Mucosa of descending colon (tissue), 3 donors: ENCODE data around the gene TNPO2. TPM values are rescaled to one million over a fixed set of nuclear protein-coding genes. Genes with fewer than 3 reads are reported as not detected.

ENCODE experiments used
- ATAC-seq: fragments of 200-7000 bp; cut with Tn5 transposase; one replicate; pipeline ENCODE4 v1.9.1; 2020; ENCODE audit warnings: mild to moderate bottlenecking, moderate library complexity
- DNase-seq, 3 donors: peaks; one replicate each; pipeline ENCODE4 v3.0.0-alpha.2; 2020
- H3K36me3 ChIP-seq: fragments of 200-600 bp; one replicate; pipeline ENCODE4 v1.8.0; 2021; ENCODE audit warnings: low read depth, mild to moderate bottlenecking
- H3K4me1 ChIP-seq: fragments of 200-600 bp; one replicate; pipeline ENCODE4 v1.8.0; 2021; ENCODE audit warnings: low read depth, mild to moderate bottlenecking
- H3K4me3 ChIP-seq: fragments of 200-600 bp; one replicate; pipeline ENCODE4 v1.8.0; 2021; ENCODE audit warnings: mild to moderate bottlenecking
- H3K9me3 ChIP-seq: fragments of 200-600 bp; one replicate; pipeline ENCODE4 v1.8.0; 2021; ENCODE audit warnings: mild to moderate bottlenecking
- intact Hi-C, 2 donors: fragments of 100-400 bp; cut with DNase I in 1 of 2; cut with micrococcal nuclease in 1 of 2; formaldehyde crosslinking; loops; one replicate each; pipeline versions ENCODE4 v1.11.0 to v1.11.1; 2022; cut with DNase I, micrococcal nuclease
- total RNA-seq, 3 donors: library from RNA; stranded (reverse); fragmentation: NEBNext Ultra II Directional in 2 of 3; extraction: Animal tissue kit (Norgen Biotek cat#: 25700) in 2 of 3; gene quantifications; one replicate each; pipeline versions ENCODE4 v1.2.1 to v1.2.4, GENCODE V29; 2021 to 2023
- TF ChIP-seq, protein P1 (sequence below): fragments of 200-600 bp; IDR thresholded peaks from one replicate; pipeline ENCODE4 v1.8.0; 2022; ENCODE audit warnings: antibody characterized with exemption, mild to moderate bottlenecking
- donor health status: DM: no; HTN: no; CAD: no; lungs with moderate emphysema.
- donor health status: DM: no; HTN: no; CAD: no.
- donor health status: DM: no; HTN: yes; CAD: no.

Gene TNPO2
- total RNA-seq, 3 donors from 2014 or later, result 48.9 to 73.3 (median 66.9) TPM

DNA sequence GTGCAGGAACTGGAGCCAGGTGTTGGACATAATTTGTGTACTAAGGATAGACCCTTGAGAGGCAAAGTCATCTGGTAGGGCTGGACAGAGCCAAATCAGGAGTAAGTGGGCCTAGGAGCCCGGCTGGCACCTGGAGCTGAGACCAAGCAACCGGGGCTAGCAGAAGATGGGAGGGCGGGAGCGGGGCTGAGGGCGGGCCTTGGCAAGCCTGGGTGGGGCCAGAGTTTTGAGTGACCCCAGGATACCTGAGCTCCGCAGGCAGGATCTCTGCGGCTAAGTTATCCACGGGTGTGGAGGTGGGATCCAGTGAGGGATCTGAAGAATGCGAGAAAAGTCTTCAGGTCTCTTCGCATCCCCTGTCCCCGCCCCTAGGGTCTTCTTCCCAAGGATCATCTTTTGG, 43.4 kb upstream of the TNPO2 start:
- TF ChIP-seq, protein P1, sequence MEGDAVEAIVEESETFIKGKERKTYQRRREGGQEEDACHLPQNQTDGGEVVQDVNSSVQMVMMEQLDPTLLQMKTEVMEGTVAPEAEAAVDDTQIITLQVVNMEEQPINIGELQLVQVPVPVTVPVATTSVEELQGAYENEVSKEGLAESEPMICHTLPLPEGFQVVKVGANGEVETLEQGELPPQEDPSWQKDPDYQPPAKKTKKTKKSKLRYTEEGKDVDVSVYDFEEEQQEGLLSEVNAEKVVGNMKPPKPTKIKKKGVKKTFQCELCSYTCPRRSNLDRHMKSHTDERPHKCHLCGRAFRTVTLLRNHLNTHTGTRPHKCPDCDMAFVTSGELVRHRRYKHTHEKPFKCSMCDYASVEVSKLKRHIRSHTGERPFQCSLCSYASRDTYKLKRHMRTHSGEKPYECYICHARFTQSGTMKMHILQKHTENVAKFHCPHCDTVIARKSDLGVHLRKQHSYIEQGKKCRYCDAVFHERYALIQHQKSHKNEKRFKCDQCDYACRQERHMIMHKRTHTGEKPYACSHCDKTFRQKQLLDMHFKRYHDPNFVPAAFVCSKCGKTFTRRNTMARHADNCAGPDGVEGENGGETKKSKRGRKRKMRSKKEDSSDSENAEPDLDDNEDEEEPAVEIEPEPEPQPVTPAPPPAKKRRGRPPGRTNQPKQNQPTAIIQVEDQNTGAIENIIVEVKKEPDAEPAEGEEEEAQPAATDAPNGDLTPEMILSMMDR, result no peak
- Histone ChIP-seq H3K4me1 (peaks cover 13% of the 10 kb centered on the region), H3K4me3 (no peak overlapping the region), H3K36me3 (no peaks in the 10 kb centered on the region), H3K9me3 (no peaks in the 10 kb centered on the region)
- DNase-seq, result no peak
- ATAC-seq, result no peak
- intact Hi-C loops, result loop anchor here in 1 of 2 donors (5.0 kb wide), 1 partner anchor 80 kb away; no protein-coding TSS in a partner anchor

DNA sequence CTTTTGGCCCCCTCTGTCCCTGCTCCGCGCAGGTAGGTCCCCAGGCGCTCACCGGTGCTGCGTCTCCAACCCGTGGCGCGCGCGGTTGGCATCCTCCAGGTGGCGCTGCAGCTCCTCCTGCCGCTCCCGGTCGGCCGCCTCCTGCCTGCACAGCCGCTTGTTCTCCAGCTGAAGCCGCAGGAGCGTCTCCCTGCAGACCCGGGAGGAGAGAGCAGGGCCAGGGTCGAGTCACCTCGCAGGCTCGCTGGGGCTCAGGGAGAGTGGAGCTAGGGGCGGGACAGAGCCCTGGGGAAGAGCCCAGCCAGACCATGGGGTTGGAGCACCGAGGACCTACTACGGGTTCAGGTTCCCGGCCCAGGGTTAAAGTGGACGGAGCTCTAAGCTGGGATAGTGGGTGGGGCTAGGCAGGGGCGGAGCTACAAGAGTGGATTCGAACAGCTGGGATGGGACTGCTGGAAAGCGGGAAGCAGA, 42.4 kb upstream of the TNPO2 start:
- Histone ChIP-seq H3K4me3 (no peak overlapping the region), H3K36me3 (no peaks in the 10 kb centered on the region), H3K4me1 (peaks cover 13% of the 10 kb centered on the region), H3K9me3 (no peaks in the 10 kb centered on the region)
- TF ChIP-seq, protein P1, result peak; percentile 94
- intact Hi-C loops, result loop anchor here in 1 of 2 donors (5.0 kb wide), 1 partner anchor 81 kb away; no protein-coding TSS in a partner anchor
- ATAC-seq, result peak; percentile 88
- DNase-seq, result peak in 2 of 3 donors; percentile 84 to 94

DNA sequence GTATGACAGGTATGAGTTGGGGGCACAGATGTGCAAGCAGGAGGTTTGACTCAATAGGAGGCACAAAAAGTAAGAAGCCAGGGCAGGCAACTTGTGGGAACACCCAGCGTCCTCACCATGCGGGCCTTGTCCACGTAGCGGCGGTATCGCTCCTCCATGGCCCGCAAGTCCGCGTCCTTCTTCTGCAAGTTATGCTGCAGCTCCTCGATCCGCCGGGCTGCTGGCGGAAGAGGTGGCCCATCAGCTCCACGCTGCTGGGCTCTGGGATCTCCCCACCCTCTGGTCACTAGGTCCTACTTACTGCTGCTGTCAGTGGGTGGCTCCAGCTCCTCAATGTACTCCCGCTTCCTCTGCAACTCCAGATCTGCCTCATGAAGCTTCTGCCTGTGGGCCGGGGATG, 41.0 kb upstream of the TNPO2 start:
- H3K9me3 ChIP-seq, result no peaks in the 10 kb centered on the region
- TF ChIP-seq, protein P1, result no peak
- H3K36me3 ChIP-seq, result no peaks in the 10 kb centered on the region
- ATAC-seq (no peak), DNase-seq (no peak)
- no peak overlapping the region for H3K4me3 ChIP-seq
- peaks cover 8% of the 10 kb centered on the region for H3K4me1 ChIP-seq
- intact Hi-C loops, result loop anchor here (5.0 kb wide), 2 partner anchors 33 to 83 kb away; no protein-coding TSS in a partner anchor

GRCh38 chr19:12763100-12763499, 39.4 kb upstream of the TNPO2 start:
- Histone ChIP-seq H3K4me1 (peaks cover 8% of the 10 kb centered on the region), H3K4me3 (no peak overlapping the region), H3K36me3 (no peaks in the 10 kb centered on the region), H3K9me3 (no peaks in the 10 kb centered on the region)
- intact Hi-C loops, result loop anchor here (5.0 kb wide), 1 partner anchor 34 kb away; no protein-coding TSS in a partner anchor
- DNase-seq (no peak), ATAC-seq (no peak)
- TF ChIP-seq, protein P1, result no peak

GRCh38 chr19:12759686-12760085, 36.0 kb upstream of the TNPO2 start:
- ATAC-seq (no peak), DNase-seq (no peak)
- intact Hi-C loops, result loop anchor here (5.0 kb wide), 2 partner anchors 38 to 52 kb away; no protein-coding TSS in a partner anchor
- Histone ChIP-seq H3K4me1 (peaks cover 7% of the 10 kb centered on the region), H3K9me3 (no peaks in the 10 kb centered on the region), H3K36me3 (no peaks in the 10 kb centered on the region), H3K4me3 (no peak overlapping the region)
- TF ChIP-seq, protein P1, result no peak
